ENCODE data around the gene PALB2. TPM values are rescaled to one million over a fixed set of nuclear protein-coding genes. Genes with fewer than 3 reads are reported as not detected.

Gene PALB2
- polyA plus RNA-seq, 4 donors, result 18.8 to 21.4 (median 20.0) TPM

DNA sequence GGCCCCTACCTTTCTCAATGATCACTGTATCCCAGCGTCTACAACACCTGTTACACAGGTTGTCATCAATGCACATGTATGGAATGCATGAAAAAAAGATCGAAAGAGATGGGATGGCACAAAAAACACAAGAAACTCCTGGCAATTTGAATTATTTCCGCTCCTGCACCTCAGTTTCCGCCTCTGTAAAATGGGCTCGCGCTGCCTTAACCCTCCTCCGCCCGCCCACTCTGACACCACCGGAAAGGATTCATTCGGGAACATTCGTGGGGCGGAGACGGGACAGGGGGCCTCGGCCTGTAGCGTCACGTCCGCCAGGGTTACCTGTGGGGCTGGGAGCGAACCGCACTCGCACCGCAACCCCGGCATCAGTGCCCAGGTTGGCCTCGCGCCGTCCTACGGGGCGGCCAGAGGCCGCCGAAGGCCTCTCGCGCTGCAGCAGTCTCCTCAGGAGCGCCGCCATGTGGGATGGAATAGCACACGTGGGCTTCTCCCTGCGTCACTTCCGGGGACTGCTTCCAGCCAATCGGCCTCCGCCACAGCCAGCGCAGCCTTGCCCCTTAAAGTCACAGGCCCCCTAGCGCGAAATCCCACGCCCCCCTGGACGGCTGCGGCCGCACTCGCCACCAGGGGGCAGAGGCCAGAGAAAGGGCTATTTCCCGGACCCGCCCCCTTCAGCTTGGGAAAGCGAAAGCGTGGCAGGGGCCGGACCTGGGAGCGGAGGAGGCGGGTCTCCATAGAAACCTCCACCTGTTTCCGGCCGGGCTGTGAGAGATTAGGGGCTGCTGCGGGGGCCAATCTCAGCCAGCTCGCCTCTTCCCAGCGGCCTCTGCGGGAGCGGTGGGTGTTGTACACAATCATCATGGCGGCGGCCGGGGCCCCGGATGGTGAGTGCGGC lies 84.0 kb downstream of the PALB2 start, which contains the start of the genes EARS2 and UBFD1:
TSS of gene EARS2 (minus strand) at position 470 of the 898 bp plus-strand sequence. CDS start at position 463, 7 bp downstream.
TSS of gene UBFD1 (plus strand) at position 847 of the 898 bp plus-strand sequence. CDS start at position 863, 16 bp downstream.
- DNase-seq (ENCODE audit: low read depth in 4 of 4, low spot score in 3 of 4), result peak; percentile 94 to 98 (median 96)

DNA sequence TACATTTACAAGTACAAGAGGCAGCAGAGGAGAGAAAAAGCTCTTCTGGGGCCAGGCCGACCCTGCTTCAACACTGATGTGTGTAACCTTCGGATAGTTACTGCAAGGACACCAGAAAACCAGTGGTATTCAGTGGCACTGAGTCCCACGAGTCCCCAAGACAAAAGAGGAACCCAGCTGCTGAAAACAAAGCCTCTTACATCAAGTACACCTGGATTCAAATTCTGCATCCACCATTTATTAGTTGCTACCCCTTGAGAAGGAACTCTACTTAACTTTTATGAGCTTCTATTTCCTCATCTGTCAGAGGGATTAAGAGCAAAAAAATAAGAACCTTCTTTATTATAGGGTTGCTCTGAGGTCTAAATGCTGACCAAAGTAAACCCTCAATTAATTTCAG lies 86.6 kb downstream of the PALB2 start:
- no peak for DNase-seq (ENCODE audit: low read depth in 4 of 4, low spot score in 3 of 4)

Other genes starting within 250 kb of the PALB2 start
- gene COG7, start 188.1 kb downstream of the PALB2 start, polyA plus RNA-seq (ENCODE audit: insufficient read length in 4 of 4), result 10 to 100 TPM; 23.4 to 28.9 (median 24.3) TPM
- gene GGA2, start 130.8 kb downstream of the PALB2 start, polyA plus RNA-seq (ENCODE audit: insufficient read length in 4 of 4), result 100 to 1,000 TPM; 127 to 150 (median 141) TPM
- gene EARS2, start 84.0 kb downstream of the PALB2 start, polyA plus RNA-seq (ENCODE audit: insufficient read length in 4 of 4), result 10 to 100 TPM; 27.0 to 32.2 (median 31.1) TPM
- 10 to 100 TPM; 75.6 to 78.4 (median 76.6) TPM for gene UBFD1, start 83.6 kb downstream of the PALB2 start, polyA plus RNA-seq (ENCODE audit: insufficient read length in 4 of 4)
- 100 to 1,000 TPM in 3 of 4 donors, 10 to 100 TPM in 1; 98.1 to 106 (median 103) TPM for gene NDUFAB1, start 45.0 kb downstream of the PALB2 start, polyA plus RNA-seq (ENCODE audit: insufficient read length in 4 of 4)
- gene DCTN5, start 156 bp upstream of the PALB2 start, polyA plus RNA-seq (ENCODE audit: insufficient read length in 4 of 4), result 10 to 100 TPM; 68.4 to 76.4 (median 73.4) TPM
- gene PLK1, start 37.6 kb upstream of the PALB2 start, polyA plus RNA-seq (ENCODE audit: insufficient read length in 4 of 4), result 10 to 100 TPM; 22.2 to 25.6 (median 25.2) TPM
- gene ERN2, start 71.9 kb upstream of the PALB2 start, polyA plus RNA-seq (ENCODE audit: insufficient read length in 4 of 4), result under 1 TPM; 0.36 to 0.83 (median 0.48) TPM
- 1 to 10 TPM in 3 of 4 donors, under 1 TPM in 1; 0.91 to 2.0 (median 1.3) TPM for gene CHP2, start 113.7 kb upstream of the PALB2 start, polyA plus RNA-seq (ENCODE audit: insufficient read length in 4 of 4)
- gene PRKCB, start 194.7 kb upstream of the PALB2 start, polyA plus RNA-seq (ENCODE audit: insufficient read length in 4 of 4), result 1 to 10 TPM; 3.6 to 4.3 (median 4.0) TPM